Hematopoietic multipotent progenitor cell treated with erythropoietin and hydrocortisone succinate and interleukin-3 and kit ligand, for 4 days (in vitro differentiated cells): Measurements from ENCODE around the gene ABHD11.
"Not testable (repeated sequence)": the region's sequence is repeated elsewhere in the genome, so short reads cannot be mapped to it uniquely, and the experiment has no call there.

Experiments
- DNase-seq: peaks from one replicate; pipeline ENCODE4 v3.0.0-alpha.2; 2015

The ABHD11 gene

DNA sequence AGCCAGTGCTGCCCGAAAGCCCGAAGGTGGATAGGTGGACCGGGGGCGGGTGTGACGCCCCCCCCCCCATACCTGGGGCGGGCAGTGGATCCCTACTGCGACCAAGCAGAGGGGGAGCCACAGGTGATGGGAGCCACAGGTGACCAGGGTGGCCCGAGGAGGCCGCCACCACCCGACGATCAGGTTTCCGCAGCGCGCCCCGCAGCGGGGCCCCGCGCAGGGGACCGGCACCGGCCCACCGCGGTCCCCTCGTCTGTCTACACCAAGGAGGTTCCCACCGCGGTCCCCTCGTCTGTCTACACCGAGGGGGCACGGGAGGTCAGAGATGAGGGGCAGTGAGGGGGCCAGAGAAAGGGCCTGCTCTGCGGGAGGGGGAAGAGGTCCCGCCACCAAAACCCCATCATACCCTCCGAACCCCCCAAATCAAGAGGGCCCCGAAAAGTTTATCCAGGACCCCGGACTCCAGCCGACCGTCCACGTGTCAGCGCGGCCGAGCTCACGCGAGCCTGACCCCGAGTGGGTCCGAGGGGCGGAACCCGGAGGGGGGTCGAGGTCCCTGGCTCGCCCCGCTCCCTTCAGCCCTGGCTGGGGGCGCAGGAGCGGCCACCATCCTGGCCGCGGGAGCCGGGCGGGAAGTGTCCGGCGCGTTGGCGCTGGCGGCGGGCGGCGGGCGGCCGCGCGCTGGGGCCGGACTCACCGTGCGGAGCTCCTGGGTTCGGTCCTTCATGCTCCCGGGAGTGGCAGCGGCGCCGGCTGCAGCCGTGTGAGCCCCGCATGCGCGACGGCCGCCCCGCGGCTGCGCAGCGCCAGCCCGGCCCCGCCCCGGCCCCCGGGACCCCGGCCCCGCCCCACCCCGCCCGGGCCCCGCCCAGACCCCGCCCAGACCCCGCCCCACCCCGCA, 19.4 kb downstream of the ABHD11 start, which contains the start of gene STX1A:
Gene STX1A, minus strand, starts transcription at position 765 of the 901 bp plus-strand sequence. Its CDS starts 38 bp downstream, at position 727.
- peak; percentile 82 for DNase-seq

DNA sequence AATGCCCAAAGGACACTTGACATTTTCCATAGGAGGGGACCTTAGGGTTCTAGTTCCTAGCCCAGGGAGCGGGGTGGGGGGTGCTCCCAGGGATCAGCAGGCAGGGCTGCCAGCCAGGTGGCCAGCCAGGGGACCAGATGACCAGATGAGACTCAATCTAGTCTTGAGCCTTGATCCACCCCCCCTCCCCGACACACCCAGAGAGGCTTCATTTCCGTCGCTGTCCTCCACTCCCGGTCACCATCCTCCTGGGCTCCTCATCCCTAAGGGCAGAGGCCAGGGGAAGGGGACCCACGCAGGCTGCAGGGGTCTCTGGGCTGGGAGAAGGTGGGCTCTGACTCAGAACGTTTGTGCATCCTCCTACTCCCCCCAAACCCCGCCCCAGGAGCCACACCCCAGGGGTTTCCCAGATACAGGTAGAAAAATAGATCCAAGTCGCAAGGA, 20.1 kb downstream of the ABHD11 start:
- no peak for DNase-seq

DNA sequence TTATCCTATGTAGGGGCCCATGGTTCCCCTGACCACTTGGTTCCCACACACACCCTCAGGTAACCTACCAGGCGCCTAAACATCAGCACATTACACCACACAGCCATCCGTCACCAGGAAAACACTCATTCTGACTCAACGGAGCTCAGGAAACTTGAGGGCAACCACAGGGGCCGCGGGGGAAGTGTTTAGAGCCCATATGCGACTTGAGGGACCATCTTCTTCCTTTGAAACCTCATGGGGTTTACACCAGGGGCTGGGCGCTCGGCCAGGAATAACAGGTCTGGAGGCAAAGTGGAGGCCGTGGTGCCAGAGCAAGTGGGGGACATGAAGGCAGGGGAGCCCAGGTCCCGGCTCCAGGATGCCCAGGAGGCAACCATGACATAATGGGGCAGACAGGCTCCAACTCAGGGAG, 20.6 kb downstream of the ABHD11 start:
- DNase-seq, result peak; percentile 91

DNA sequence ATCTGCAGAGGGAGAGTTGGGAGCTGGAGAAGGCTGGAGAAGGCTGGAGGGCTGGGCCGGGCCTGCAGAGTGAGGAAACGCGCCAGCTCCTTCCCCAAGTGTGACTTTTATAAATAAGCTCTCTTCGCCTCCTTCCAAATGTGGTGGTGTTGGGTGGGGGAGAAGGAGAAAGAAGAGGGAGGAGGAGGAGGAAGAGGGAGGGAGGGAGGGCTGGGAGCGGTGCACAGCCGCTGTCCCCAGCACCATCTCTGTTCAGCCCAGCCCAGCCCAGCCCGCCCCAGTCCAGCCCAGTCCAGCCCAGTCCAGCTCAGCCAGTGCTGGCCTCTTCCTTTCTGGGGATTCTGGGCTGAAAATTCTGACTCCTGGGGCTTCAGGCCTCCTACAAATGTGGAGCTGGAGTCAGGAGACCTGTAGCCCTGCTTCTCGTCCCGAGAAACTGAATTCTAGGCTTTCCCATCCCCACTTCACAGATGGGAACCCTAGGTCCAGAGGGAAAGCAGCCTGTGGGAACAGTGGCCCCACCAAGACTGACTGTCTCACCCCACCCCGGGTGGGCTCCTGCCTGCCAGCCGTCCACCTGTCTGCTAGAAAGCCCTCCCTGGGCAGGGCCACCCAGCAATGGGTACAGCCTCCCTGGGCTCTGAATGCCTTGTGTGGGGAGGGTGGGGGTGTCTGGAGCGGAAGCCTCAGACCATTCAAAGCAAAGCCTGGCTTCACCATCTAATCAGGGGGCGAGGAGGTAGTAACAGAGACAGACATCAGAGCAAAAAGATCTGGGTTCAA, 21.4 kb downstream of the ABHD11 start:
- no peak for DNase-seq

DNA sequence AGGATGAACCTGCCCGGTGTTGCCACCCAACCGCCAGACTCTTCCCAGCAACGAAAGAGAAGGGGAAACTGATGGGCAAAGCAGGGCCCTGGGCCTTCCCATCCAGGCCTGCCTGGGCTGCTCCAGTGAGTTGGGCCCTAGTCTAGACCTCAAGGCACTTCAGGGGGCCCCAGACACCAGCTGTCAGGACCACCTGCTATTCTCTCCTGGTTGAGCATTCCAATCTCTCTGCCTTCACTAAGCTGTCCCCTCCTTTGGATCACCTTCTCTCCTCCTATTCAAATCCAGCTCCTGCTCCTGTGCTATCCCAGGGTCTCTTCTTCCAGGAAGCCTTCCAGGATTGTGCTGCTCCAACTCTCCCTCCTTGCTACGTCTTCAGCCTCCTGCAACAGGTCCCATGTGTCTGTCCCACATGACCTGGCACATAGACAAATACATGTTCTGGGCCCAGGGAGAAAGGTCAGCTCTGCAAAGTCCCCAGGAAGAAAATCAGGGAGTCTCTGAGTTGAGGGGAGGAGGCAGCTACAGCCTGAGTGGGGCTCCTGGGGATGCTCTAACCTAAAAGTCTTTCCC, 22.2 kb downstream of the ABHD11 start:
- no peak for DNase-seq

DNA sequence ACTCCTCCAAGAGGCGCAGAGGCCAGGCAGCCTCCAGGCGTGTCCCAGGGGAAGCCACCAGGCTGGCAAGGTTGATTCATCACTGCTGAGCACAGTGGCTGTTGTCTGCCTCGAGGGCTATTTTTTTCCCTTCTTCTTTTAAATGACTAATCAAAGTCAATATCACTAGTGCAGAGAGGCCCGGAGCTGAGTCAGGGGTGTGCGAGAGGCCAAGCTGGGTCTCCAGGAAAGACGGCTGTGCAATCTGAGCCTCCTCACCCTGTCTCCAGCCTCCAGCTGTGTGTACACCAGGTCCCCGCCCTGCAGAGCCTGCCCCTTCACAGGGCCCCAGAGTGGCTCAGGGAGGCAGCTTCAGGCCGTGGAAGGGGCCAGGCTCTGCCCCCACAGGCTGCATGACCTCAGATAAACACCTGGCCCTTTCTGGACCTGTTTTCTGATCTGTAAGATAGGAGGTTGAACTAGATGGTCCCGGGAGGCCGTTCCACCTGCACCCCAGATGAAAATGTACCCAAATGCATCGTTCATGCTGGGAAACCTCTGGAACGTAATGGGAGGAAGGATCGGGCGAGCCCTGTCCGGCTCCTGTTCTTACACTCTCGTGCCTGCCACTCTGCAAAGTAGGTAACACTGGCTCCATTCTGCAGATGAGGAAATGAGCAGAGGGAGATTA, 22.8 kb downstream of the ABHD11 start:
- DNase-seq, result peak; percentile 77

DNA sequence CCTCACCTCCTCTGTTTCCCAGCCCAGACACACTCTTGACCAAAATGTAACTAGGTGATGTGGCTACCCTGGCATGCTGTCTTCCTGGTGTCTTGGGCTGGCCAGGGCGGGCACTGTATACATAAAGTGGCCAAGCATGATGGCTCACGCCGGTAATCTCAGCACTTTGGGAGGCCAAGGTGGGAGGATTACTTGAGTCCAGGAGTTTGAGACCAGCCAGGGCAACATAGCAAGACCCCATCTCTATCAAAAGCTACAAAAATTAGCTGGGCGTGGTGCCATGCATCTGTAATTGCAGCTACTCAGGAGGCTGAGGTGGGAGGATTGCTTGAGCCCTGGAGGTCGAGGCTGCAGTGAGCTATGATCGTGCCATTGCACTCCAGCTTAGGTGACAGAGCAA, 25.3 kb downstream of the ABHD11 start:
- DNase-seq, result not testable (repeated sequence)

DNA sequence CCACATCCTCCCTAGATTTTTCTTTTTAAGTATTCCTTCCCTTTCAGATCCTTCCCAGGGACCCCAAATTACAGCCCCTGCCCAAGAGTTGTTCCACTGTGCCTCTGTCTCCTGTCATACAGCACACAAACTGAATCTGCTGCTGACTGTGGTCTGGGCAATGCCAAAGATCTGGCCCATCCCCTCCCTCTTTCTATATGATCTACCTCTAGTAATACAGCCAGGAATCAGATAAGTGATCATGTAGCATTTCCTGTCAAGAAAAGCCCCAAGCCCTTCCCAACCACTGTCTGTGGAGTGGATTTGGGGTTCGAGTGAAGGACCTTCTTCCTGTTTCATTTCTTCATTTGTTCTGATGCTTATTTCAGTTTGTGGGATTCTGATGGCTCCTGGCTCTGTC, 25.8 kb downstream of the ABHD11 start:
- DNase-seq, result no peak

DNA sequence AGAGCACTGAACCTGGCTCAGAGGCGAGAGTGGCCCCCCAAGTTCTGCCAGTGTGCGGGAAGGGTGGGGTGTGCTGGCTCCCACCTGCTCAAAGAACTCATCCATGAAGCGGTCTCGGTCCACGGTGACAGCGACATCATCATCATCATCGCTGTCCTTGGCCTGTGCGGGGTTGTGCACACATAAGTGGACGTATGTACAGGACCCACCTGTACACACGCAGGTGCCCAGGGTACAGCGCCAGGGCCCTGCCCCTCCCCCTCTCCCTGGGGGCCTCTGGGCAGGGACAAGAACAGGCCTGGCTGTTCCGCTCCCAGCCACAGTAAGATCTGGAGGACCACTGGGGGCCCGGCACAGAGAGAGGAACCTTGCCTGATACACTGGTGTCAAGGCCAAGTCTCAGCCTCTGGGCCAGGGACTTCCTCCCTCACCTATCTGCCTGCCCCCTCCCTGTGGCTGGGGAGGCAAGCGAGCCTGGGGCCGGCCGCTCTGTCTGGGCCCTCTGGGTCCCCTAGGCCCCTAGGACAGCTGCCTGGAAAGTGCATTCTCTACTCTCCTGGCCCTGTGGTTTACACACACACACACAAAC, 29.5 kb downstream of the ABHD11 start:
- no peak for DNase-seq

DNA sequence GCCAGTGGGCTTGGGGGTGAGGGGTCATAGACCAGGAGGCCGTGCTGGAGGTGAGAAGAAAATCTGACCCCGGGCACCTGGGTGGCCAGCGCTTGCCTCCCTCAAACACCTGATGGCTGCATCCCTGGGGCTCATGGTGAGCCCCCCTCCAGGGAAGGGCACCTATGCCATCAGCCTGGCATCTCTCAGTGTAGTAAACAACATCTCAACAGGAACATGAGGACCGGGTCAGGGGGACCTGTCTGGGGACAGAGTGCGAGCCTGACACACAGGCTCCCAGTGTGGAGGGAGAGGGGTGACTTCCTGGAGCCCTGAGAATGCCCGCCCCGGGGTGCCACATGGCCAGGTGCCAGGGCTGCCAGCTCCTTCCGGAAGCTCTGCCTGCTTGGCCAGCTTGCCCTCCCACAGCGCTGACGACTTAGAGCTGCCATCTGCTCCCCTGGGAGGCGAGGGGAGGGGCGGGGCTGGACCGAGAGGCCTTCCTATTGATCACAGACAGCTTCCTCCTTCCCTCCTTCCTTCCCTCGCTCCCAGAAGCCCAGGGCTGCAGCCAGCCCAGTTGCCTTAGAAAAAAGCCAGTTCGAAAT, 31.5 kb downstream of the ABHD11 start:
- peak; percentile 47 for DNase-seq

DNA sequence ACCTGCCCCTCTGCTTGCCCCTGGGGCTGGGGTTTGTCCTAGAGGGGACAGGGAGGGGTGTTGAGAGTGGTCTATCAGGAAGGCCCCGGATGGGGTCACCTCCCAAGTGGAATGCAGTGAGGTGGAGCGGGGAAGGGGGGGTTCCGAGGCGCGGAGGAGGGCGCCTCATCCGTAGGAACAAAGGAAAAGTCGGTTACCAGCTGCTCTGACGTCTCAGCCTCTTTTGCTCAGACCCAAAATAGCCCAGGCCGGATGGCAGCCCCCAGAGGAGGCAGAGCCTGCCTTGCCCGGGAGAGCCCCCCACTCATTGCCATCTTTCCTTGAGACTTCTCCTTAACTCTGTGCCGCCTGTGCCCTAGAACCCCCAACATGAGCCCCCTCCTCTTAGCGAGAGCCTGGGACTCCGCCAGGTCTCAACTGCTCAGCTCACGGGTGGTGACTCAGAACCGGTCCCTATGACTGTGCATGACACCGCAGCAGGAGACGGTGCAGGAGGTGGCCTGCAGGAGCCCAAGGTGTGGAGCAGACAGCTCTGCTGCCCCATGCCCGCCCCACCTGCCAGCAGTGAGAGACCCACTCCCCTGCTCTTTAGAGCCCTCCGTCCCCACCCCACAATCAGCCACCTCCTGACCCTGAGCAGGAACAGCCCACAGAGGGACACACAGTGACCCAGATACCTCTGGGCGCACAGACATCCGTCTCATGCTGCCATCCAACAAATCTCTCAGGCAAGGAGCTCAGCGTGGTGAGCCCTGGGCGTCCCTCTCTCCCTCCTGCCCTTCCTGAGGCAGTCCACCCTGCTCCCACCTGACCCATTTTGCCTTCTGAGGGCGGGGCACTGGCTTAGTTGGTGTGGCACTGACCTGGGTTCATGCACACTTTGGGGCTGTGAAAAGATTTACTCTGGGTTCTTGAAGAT, 32.2 kb downstream of the ABHD11 start:
- DNase-seq, result no peak

DNA sequence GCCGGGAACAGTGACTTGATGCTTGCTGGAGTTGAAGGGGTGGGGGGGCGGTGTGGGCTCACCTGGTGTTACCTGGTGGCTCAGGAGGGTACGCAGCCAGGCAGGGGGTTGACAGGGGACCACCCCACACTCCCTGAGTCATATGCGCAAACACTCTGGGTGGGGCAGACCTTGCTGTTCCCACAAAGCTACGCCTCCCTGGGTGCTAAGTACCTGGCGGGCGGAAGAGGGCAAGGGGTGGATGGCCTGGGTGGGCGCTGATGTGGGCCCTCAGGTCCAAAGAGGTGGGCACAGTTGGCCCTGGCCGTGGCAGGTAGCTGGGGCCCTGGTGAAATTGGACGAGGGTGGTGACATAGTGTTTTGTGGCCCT, 33.1 kb downstream of the ABHD11 start:
- no peak for DNase-seq

DNA sequence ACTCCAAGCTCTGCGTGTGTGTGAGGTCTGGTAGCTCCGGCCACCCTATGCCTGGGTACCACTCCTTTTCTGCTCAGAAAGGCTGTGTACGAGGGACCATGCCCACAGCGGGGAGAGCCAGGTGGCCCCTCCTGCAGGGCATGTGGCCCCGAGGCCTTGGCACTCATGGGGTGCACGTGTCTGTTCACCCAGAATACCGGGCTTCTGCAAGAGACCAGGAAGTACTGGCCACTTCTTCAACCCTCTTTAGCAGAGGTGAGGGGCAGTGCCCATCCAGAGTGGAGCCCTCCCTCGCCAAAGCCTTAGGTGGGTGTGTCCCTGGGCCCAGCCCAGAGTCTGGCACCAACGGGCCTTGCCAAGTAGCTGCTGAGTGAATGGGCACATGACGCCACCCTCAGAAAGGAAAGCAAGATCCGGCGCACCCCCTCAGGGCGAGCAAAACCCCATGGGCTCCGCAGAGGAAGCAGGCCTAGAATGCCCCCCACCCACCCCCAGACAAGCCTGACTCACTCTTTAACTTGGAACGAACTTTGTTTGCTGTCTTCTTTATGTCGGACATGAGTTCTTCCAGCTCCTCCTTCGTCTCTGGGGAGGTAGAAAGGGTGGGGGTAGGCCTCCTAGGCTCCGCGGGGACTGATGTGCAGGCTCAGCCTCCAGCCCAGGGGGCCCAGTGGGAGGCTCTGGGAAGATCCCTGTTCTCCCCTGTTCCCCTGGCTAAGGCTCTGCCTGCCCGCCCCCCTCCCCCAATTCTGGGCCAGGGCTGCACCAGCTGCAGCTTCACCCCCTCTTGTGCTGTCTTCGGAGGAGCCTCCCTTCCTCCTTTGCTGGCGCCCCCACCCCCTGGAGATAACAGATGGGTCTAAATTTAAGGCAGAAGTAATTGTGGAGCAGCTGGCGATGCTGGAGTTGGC, 33.7 kb downstream of the ABHD11 start:
- DNase-seq, result no peak

DNA sequence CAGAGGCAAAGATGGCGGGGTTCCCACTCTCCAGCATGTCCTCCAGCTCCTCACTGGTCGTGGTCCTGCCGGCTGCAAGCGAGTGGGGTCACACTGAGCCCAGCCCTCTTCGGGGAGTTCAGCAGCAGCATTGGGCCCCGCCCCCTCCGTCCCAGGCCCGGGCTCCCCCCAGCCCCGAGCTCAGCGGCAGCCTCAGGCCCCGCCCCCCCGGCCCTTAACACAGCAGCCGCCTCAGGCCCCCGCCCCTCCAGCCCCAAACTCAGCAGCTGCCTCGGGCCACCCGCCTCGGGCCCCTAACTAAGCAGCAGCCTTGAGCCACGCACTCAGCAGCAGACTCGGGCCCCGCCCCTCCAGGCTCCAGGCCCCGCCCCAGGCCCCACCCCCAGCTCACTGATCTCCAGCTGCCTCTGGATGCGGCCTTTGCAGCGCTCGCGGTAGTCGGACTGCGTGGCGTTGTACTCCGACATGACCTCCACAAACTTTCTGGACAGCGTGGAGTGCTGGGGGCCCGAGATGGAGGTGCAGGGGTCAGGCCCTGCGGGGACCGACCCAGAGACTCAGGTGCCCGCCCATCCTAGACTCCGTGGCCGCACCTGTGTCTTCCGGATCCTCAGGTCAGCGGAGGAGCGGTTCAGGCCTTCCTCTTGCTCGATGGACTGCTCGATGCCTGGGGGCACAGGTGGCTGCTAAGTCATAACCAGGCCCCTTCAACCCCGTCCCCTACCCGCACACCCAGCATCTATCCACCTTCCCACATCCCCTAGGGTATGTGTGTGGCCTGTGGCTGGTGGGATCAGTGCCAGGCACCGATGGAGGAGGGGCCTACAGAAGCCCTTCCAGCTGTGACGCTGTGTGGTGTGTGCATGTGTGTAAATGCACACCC, 34.6 kb downstream of the ABHD11 start:
- peak; percentile 87 for DNase-seq

DNA sequence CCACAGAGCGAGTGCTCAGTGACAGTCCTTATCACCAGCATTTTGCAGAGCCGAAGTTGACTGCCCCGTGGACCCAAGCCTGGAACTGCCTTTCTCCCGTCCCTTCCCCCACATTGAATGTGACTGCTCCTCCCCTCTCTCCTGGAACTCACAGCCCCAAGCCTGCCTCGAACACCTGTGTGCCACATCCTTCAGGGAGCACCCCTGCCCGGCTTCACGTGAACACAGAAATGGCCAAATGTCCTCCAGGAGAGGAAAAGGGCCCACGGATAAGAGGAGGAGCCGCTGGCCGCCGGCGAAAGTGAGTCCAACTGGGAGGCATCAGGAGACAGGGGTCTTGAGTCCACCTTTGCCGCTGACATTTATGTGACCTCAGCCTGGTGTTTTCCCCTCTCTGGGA, 35.4 kb downstream of the ABHD11 start:
- DNase-seq, result no peak

DNA sequence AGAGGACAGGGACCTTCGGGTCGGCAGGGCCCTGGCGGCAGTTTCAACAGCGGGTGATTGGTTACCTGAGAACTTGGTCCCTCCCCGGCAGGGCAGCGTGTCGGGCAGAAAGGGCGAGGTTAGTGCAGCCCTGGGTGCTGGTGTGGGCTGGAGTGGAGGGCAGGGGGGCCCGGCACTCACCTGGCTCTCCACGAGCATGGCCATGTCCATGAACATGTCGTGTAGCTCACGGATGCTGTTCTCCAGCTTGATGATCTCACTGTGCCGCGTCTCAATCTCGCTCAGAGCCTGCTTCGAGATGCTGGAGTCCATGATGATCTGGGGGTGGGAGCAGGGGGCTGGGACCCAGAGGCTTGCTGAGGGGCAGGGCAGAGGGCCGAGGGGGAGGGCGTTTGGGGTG, 35.9 kb downstream of the ABHD11 start:
- DNase-seq, result no peak

DNA sequence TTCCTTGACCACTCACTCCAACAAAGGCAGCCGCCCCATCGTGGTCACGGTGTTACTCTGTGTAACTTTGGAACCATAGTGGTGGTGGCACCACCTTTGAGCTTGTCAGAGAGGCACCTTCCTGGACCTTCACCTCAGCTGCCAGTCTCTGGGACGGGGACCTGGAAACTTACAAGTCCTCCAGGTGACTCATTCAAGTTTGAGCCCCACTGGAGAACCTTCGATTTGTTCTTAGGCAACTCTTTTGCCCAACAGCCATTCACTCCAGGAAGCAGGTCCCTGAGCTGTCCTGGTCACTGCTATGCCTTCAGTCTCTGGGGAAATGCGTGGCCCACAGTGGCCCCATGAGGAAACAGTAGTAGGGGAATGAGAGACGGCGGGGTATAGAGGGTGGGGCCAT, 36.4 kb downstream of the ABHD11 start:
- DNase-seq, result no peak

DNA sequence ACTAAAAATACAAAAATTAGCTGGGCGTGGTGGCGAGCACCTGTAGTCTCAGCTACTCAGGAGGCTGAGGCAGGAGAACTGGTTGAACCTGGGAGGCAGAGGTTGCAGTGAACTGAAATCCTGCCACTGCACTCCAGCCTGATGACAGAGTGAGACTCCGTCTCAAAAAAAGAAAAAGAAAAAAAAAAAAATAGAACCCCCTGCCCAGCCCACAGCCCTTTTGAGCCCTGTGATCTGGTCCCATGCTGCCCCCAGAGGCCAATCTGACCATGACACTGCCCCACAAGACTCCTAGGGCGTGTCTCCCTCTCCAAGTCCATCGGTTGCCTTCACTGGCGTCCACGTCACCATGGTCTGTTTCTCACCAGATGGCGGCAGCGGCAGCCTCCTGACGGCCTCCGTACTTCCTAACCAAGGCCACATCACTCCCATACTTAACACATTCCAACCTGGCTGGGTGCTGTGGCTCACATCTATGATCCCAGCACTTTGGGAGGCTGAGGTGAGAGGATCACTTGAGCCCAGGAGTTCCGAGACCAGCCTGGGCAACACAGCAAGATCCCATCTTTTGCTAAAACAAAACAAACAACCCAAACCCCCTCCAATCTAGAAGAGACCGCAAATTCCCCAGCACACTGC, 37.1 kb downstream of the ABHD11 start:
- peak; percentile 71 for DNase-seq
